DOHH2 (cell line): Measurements from ENCODE around the gene UXT.

Experiments
- EZH2phosphoT487 ChIP-seq: fragments of 200-600 bp; sonication (generic); IDR thresholded peaks from 2 replicates; pipeline ENCODE4 v1.6.1; 2017; ENCODE audit warnings: borderline replicate concordance, mild to moderate bottlenecking, antibody characterized with exemption, low read length, moderate library complexity, mixed read lengths
- TF ChIP-seq, protein P1 (sequence below): fragments of 200-600 bp; sonication (generic); IDR thresholded peaks from one replicate; pipeline ENCODE4 v1.5.1; 2014; ENCODE audit warnings: antibody characterized with exemption, mild to moderate bottlenecking, low read depth, low read length; ENCODE audit not compliant: poor library complexity, severe bottlenecking

DNA sequence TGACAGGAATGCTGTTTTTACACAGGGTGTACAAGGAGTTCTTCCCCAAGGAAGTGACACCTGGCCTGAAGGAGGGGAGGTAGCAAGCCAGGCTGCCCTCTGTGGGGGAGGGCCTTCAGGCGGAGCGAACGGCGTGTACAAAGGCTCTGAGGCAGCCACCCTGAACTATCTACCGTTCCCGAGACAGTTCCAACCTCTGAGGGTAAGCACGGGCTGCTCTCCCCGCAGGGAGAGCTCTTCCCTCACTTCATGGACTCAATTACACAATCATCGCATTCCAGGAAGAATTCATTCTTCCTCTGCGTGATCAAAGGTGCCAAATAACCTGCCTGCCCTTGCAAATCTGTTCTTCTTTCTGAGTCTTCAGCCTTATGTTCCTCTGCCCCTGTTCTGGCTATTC is 13.4 kb downstream of the UXT start:
- TF ChIP-seq, protein P1, sequence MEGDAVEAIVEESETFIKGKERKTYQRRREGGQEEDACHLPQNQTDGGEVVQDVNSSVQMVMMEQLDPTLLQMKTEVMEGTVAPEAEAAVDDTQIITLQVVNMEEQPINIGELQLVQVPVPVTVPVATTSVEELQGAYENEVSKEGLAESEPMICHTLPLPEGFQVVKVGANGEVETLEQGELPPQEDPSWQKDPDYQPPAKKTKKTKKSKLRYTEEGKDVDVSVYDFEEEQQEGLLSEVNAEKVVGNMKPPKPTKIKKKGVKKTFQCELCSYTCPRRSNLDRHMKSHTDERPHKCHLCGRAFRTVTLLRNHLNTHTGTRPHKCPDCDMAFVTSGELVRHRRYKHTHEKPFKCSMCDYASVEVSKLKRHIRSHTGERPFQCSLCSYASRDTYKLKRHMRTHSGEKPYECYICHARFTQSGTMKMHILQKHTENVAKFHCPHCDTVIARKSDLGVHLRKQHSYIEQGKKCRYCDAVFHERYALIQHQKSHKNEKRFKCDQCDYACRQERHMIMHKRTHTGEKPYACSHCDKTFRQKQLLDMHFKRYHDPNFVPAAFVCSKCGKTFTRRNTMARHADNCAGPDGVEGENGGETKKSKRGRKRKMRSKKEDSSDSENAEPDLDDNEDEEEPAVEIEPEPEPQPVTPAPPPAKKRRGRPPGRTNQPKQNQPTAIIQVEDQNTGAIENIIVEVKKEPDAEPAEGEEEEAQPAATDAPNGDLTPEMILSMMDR: no peak
- TF ChIP-seq EZH2phosphoT487: no peak
